Activated naive CD4-positive, alpha-beta T cell treated with Interleukin-2 at 50 U/mL for 16 hours (primary cell): ENCODE measurements around the gene CTNND2.

ENCODE experiments used
- DNase-seq: peaks from one replicate; pipeline ENCODE4 v3.0.0-alpha.2; 2020

The CTNND2 gene

DNA sequence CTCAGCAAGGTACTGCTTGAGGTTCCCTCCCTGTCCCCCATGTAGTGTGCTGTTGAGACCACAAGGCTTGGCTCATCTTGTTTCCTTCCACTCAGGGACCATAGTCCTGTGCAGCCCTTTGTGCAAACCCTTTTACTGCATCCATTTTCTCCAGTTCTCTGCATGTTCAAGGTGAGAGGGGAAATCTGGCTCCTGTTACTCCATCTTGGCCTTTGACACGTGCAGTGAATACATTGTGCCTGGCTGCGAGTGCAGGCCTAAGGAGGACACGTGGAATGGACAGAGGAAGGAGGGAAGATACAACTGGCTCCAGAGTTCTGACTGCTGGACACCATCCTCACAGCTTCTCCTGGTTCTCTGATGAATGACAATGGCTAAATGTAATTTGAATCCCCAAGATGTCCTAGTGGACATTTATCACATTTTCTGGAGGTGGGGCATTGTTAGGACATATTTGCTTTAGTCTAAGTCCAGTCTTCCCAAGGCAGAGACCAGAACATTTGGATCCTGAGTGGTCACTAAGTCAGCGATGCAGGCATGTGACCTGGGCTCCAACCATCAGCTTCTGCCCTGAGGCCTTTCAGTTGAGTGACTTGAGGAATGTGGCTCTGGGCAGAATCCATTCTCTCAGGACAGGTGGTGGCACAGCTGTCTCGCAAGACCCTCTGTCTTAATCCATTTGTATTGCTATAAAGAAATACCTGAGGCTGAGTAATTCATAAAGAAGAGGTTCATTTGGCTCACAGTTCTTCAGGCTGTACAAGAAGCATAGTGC is 954.2 kb downstream of the CTNND2 start:
- DNase-seq, result no peak

DNA sequence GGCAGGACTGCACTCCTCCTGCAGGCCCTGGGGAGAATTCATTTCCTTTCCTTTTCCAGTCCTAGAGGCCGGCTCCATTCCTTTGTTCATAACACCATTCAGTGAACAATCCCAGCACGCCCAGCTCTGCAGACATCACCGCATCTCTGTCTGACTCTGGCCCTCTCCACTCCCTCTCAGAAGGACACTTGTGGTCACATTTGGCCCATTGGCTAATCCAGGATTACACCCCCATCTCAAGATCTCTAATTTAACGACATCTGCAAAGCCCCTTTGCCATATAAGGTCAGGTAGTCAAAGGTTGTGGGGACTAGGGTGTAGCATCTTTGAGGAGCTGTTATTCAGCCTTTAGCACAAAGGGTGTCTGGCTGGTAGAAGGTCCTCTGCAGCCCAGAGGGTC is 958.2 kb downstream of the CTNND2 start:
- DNase-seq, result no peak

DNA sequence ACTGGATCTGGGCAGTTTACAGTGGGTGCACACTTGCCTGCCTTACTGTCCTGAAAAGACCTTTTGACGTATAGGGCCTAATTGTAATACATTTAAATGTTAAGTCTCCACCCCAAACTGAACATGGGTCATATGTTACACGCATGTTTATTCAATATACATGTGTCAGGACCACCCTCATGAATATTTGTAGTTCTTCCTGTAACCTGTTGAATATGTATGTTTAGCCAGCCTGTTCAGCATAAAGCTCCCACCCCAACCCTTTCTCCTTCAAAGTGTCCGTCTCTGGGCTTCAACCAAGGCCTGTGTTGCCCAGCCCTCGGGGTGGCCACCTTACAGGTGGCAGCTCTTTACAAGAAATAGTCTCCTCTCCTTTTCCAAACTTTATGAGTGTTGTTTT is 962.3 kb downstream of the CTNND2 start:
- DNase-seq, result no peak

DNA sequence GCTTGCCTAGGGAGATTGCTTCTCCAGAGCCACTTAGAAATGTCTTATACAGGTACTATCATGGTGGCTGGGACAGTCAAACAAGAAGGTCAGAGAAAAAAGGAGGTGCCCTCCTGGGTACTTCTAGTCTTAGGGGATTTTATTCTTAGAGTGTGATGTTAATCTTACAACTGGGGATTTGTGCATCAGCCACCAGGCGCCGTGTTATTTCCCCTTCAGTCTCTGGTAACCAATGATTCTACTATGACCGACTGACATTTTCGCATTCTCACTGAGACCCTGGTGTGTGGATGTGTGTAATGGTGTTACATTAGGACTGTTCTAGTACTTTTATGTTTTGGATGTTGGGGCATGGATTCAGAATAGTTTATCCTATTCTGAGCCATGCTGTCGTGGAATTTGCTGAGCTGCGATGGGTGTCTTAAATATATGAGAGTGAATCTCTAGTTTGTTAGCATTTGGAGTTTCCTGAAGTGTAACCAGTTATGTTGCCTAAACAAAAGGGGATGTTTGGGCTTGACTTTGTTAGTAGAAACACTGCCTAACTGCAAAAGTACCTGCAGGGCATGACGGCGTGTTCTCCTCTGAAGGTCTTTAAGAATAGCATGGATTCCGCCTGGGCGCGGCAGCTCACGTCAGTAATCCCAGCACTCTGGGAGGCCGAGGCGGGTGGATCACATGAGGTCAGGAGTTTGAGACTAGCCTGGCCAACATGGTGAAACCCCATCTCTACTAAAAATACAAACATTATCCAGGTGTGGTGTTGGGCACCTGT is 968.0 kb downstream of the CTNND2 start:
- no peak for DNase-seq

DNA sequence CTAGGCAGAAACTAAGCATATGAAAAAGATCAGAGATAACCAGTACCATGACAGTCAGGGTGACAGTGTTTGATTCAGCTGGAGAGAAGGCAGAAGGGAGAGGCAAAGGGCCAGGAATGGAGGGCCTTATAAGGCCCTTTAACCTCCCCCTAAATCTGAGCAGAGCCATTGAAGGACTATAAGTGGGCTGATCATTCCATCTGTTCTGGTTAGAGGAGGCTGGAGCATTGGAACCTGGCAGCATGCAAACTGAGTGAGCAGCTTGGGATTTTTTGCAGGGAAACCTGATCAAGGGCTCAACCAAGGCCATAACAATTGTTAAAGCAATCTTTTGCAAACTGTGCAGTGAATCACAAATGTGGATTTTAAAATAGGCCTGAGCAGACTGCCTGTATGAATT is 968.7 kb downstream of the CTNND2 start:
- no peak for DNase-seq

DNA sequence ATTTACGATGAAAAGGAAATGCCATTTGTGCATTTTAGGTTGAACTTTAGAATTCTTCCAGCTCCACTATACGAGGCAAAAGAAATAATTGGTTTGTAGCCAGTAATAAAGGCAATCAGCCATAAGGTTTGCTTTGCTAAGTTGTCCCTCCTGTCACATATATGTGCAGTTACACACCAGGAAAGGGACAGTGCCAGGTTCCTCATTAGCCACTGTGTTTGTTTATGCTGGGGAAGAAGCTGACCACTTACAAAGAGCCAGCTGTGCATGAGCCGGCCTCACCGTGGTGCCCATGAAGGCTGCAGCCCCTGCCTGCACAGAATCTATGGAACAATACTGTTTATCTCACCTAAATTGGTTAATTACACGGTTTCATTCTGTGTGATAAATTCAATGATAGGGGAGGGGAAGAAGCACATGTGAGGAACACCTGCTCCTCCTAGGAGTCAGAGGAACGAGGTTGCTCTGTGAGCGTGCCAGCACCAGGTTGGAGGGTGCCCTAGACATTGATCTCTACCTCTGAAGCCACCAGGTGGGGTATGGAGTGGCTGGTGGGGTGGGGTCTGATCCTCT is 969.4 kb downstream of the CTNND2 start:
- no peak for DNase-seq

DNA sequence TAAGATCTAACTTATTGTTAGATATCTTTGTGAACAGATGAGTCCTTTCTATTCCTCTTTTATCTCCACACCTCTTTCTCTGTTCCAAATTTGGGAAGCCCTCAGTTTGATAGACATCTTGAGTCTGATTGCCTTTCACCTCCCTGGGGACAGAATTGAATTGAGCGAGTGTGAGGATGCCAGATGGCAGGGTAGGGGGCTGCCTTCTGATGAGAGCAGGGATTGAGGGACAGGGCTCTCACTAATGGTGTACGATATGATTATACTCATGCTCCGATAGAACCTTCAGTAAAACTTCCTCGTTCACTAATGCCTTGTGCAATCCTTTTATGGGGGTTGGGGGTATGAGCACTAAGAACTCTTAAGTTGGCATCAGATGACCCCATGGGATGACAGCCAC is 971.1 kb downstream of the CTNND2 start:
- DNase-seq, result no peak

DNA sequence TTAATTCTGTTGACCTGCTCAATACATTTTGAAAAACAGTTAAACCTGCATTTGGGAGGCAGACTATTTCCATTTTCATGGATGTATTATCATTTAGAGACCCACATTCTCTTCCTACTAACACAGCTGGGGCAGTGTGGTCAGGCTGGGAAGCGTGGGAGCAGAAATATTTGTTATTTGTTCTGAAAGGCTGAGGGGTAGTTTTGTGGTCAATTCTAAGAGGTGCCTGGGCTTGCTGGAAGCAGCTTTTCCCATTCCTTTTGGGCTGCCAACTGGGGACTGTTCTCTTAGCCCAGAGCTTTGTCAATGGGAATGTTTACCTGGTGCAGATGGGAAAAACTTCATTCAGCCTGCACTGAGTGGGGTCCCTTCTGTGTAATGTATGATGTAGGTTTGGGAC is 971.8 kb downstream of the CTNND2 start:
- DNase-seq, result no peak

DNA sequence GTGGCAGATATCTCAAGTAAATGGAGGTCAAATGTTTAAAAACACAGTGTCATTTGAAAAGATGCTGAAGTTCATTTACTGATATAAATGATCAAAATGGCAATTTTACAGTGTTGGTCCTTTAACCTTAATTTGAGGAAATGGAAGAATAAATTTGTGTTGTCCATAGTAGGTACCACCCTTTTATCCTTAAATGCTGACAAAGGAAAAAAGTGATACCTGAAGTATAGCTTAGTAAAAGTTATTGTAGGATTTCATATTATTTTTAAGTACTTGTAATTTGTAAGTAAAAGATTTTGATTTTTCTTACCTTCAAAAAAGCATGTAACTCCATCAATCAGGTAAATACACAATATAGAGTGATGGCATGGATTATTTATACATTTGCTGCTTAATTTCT is 976.6 kb downstream of the CTNND2 start:
- DNase-seq, result no peak

DNA sequence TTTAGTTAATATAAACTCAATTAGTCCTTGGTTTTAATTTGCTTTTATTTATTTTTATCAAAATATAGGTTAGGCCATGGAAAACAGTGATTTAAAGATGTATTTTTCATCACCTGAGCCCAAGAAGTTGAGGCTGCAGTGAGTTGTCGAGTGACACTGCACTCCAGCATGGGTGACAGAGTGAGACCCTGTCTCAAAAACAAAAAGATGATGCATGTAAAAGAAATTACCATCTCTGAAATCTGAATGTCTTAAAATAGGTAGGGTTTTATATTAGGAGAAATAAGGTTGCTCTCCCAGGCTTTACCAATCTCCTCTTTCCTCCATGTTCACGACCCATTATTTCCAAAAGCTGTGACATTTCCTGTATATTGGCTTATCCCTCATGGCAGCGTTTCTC is 980.9 kb downstream of the CTNND2 start:
- DNase-seq, result no peak
